Esophagus squamous epithelium (tissue), 4 donors: Measurements from ENCODE around the gene GABARAPL1.

Experiments used
- POLR2A ChIP-seq, 4 donors: fragments of 450-650 bp; IDR thresholded peaks; one replicate each; pipeline ENCODE4 v1.6.1; 2017; ENCODE audit warnings: antibody characterized with exemption in 4 of 4, mild to moderate bottlenecking in 4 of 4, moderate library complexity in 3 of 4
- TF ChIP-seq, protein P1 (sequence below), 6 experiments: fragments of 450-650 bp in 4 of 6; fragments of 200-600 bp in 2 of 6; sonication (generic) in 2 of 6; IDR thresholded peaks; one replicate each; pipeline ENCODE4 v1.5.1; 2016 to 2019; ENCODE audit warnings: antibody characterized with exemption in 6 of 6, mild to moderate bottlenecking in 4 of 6, moderate library complexity in 4 of 6

- TF ChIP-seq POLR2A (IDR thresholded peaks at IDR 0.05): no peak
- TF ChIP-seq, protein P1, sequence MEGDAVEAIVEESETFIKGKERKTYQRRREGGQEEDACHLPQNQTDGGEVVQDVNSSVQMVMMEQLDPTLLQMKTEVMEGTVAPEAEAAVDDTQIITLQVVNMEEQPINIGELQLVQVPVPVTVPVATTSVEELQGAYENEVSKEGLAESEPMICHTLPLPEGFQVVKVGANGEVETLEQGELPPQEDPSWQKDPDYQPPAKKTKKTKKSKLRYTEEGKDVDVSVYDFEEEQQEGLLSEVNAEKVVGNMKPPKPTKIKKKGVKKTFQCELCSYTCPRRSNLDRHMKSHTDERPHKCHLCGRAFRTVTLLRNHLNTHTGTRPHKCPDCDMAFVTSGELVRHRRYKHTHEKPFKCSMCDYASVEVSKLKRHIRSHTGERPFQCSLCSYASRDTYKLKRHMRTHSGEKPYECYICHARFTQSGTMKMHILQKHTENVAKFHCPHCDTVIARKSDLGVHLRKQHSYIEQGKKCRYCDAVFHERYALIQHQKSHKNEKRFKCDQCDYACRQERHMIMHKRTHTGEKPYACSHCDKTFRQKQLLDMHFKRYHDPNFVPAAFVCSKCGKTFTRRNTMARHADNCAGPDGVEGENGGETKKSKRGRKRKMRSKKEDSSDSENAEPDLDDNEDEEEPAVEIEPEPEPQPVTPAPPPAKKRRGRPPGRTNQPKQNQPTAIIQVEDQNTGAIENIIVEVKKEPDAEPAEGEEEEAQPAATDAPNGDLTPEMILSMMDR (IDR thresholded peaks at IDR 0.05): no peak
Observed at GRCh38 chr12:10179776-10180181, 32.9 kb upstream of the GABARAPL1 start.
